Coronary artery (tissue), 2 donors: ENCODE measurements around the gene ATP11A.
"Not testable (repeated sequence)": the region's sequence is repeated elsewhere in the genome, so short reads cannot be mapped to it uniquely, and the experiment has no call there.

Experiments
- DNase-seq: peaks from one replicate; pipeline ENCODE4 v3.0.0-alpha.2; 2017; ENCODE audit warnings: low spot score
- H3K27ac ChIP-seq, 2 donors: fragments of 200-600 bp; sonication (generic); one replicate each; pipeline ENCODE4 v1.5.1; 2016 to 2019
- H3K4me3 ChIP-seq: fragments of 200-600 bp; sonication (generic); 2 replicates; pipeline ENCODE4 v1.5.1; 2016; ENCODE audit warnings: mild to moderate bottlenecking, moderate library complexity
- CTCF ChIP-seq: fragments of 200-600 bp; sonication (generic); IDR thresholded peaks from one replicate; pipeline ENCODE4 v1.5.1; 2019; ENCODE audit warnings: antibody characterized with exemption

Gene ATP11A

GRCh38 chr13:112671359-112671758, 18.5 kb upstream of the ATP11A start:
- Histone ChIP-seq H3K4me3 (no peak overlapping the region), H3K27ac (no peak overlapping the region)
- no peak for DNase-seq
- no peak for TF ChIP-seq CTCF

- DNase-seq, result no peak
Observed at GRCh38 chr13:112672651-112673284, 17.1 kb upstream of the ATP11A start.

GRCh38 chr13:112674412-112675365, 15.1 kb upstream of the ATP11A start:
- DNase-seq, result no peak
- TF ChIP-seq CTCF, result no peak
- no peak overlapping the region for H3K27ac ChIP-seq

More at GRCh38 chr13:112672651-112673284, 17.1 kb upstream of the ATP11A start:
- no peak for TF ChIP-seq CTCF
- Histone ChIP-seq H3K4me3 (no peak overlapping the region), H3K27ac (no peak overlapping the region)

GRCh38 chr13:112675366-112675756, 14.5 kb upstream of the ATP11A start:
- no peak for DNase-seq
- H3K4me3 ChIP-seq, result no peak overlapping the region
- H3K27ac ChIP-seq, result no peak overlapping the region
- TF ChIP-seq CTCF, result no peak

More at GRCh38 chr13:112674412-112675365, 15.1 kb upstream of the ATP11A start:
- H3K4me3 ChIP-seq, result no peak overlapping the region

GRCh38 chr13:112677421-112677962, 12.3 kb upstream of the ATP11A start:
- H3K27ac ChIP-seq, H3K4me3 ChIP-seq, DNase-seq: not testable (repeated sequence)

GRCh38 chr13:112679381-112679780, 10.5 kb upstream of the ATP11A start:
- no peak for TF ChIP-seq CTCF
- Histone ChIP-seq H3K27ac (no peak overlapping the region), H3K4me3 (no peak overlapping the region)
- DNase-seq, result no peak

GRCh38 chr13:112679932-112680677, 9.7 kb upstream of the ATP11A start:
- TF ChIP-seq CTCF, result no peak
- Histone ChIP-seq H3K27ac (no peak overlapping the region), H3K4me3 (no peak overlapping the region)
- no peak for DNase-seq
